GM12875 (cell line): ENCODE measurements around the gene DCDC2C.

Experiments
- H3K4me3 ChIP-seq: one replicate; pipeline ENCODE4 v1.5.1; 2011; ENCODE audit warnings: low read depth, low read length, control low read depth
- CTCF ChIP-seq: IDR thresholded peaks from 2 replicates; pipeline ENCODE4 v1.5.1; 2011; ENCODE audit warnings: low read depth, mild to moderate bottlenecking, control low read depth, inconsistent platforms, low read length, moderate library complexity, borderline replicate concordance; ENCODE audit not compliant: insufficient read depth

DCDC2C gene

DNA sequence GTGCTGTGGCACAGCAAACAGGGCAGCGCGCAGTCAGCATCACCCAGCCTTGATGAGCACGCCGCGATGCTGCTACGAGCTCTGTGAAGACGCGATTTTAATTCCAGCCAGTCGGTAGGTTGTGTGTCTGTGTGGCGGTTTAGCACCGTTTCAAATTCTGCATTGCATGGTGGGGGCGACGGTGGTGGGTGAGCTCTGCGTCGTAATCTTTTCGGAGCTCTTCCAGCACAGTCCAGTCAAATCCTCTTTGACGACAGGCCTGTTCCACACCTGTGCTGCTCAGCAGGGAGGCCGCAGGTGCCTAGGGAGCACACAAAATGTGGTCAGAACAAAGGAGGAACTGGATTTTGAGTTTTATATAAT lies 36.8 kb upstream of the DCDC2C start:
- no peak overlapping the region for H3K4me3 ChIP-seq
- no peak for TF ChIP-seq CTCF

- no peak for TF ChIP-seq CTCF
- H3K4me3 ChIP-seq, result no peak overlapping the region
Observed at GRCh38 chr2:3667151-3667631, 36.2 kb upstream of the DCDC2C start.

GRCh38 chr2:3669656-3670055 lies 33.7 kb upstream of the DCDC2C start:
- H3K4me3 ChIP-seq, result no peak overlapping the region
- no peak for TF ChIP-seq CTCF

DNA sequence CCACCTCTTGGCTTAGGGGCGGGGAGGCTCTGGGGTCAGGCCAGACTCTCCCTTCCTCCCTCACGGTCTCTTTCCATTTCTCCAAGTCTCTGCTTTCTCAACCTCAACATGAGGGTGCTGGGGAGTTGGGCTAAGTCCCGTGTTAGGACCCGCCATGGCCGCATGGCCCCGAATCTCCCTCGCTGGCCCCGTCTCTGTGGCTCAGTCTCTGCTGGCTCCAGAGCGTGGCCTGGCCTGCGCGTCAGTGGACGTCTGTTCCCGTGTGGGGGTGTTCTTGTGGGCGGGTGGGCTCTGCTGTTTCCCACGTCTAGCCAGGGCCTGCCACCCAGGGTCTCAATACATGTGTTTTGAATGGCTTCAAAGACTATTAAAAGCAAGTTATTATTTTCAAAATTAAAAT lies 33.0 kb upstream of the DCDC2C start:
- no peak for TF ChIP-seq CTCF
- no peak overlapping the region for H3K4me3 ChIP-seq

DNA sequence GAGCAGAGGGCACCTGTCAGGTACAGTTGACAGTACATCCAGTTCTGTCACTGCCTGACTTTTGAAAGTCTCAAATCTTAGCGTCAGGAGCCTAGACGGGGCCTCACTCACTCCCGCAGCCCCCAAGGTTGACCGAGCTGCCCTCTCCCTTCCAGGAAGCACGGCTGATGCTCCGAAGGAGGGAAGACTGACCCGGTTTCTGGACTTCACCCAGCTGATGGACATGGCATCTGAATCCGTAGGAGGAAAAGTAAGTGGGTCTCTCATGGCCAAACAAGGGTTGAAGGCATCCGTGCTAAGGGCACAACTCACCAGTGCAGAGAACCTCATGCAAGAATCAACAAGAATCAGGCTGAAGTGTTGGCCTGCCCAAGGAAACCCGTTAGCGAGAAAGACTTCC lies 32.4 kb upstream of the DCDC2C start:
- H3K4me3 ChIP-seq, result no peak overlapping the region
- no peak for TF ChIP-seq CTCF

DNA sequence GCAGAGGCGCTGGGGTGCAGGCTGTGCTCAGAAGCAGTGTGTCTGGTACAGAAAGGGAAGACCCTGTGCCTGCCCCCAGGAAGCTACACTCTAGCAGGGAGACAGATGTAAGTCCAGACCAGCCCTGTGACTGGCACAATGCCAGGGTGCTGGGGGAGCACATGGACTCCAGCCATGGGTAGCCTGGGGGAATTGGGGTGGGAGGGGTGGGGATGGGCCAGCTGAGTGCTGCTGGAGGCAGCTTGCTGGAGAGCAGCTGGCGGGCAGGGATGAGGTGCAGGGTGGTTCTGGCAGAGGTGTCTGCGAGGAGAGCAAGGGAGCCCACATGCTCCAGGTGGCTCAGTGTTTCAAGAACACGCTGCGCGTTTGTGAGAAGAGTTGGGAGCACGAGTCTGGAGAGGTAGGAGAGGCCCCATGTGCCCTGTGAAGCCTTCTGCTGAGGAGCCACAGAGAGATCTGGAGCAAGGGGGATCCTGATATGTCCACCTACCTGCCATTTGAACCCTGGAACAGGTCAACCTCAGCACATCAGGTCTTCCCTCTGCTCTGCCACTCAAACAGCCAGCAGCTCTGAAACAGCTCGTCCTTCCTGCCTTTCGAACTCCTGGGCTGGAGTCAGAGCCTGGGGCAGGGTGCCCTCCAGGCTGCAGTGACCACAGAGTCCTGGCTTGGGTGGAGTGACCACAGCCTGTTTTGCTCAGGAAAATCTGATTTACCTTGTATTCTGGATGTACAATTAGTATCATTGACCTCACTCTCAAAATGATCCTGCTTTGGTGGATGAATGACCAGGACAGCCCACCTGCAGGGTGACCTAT lies 30.3 kb upstream of the DCDC2C start:
- no peak overlapping the region for H3K4me3 ChIP-seq
- TF ChIP-seq CTCF, result no peak
